Ovary (tissue), 9 donors: Measurements from ENCODE around the gene FAM177B. TPM values are rescaled to one million over a fixed set of nuclear protein-coding genes. Genes with fewer than 3 reads are reported as not detected.

ENCODE experiments used
- DNase-seq, 5 donors: peaks; one replicate each; pipeline ENCODE4 v3.0.0-alpha.2; 2019 to 2020
- H3K27ac ChIP-seq, 2 donors: fragments of 200-600 bp; one replicate each; pipeline versions ENCODE4 v1.5.1 to v1.8.0; 2019 to 2022
- H3K27me3 ChIP-seq: fragments of 200-600 bp; one replicate; pipeline ENCODE4 v1.8.0; 2022
- H3K36me3 ChIP-seq: fragments of 200-600 bp; sonication (generic); one replicate; pipeline ENCODE4 v1.5.1; 2019
- H3K4me1 ChIP-seq: one replicate; pipeline ENCODE4 v1.8.1; 2013; ENCODE audit warnings: mild to moderate bottlenecking, moderate library complexity; ENCODE audit not compliant: insufficient read depth
- H3K4me3 ChIP-seq: fragments of 200-600 bp; sonication (generic); one replicate; pipeline ENCODE4 v1.5.1; 2017
- H3K9me3 ChIP-seq, 2 donors: fragments of 200-600 bp in 1 of 2; sonication (generic) in 1 of 2; one replicate each; pipeline versions ENCODE4 v1.5.1 to v1.8.1; 2013 to 2019; ENCODE audit warnings: mild to moderate bottlenecking in 1 of 2, moderate library complexity in 1 of 2
- EP300 ChIP-seq: sonication (generic); formaldehyde crosslinking; IDR thresholded peaks from one replicate; pipeline ENCODE4 v1.6.1; 2017; ENCODE audit warnings: antibody characterized with exemption
- POLR2A ChIP-seq: fragments of 450-650 bp; IDR thresholded peaks from one replicate; pipeline ENCODE4 v1.6.1; 2017; ENCODE audit warnings: antibody characterized with exemption, mild to moderate bottlenecking, moderate library complexity
- WGBS, 3 donors: extraction: QIAGEN DNeasy Blood & Tissue Kit in 1 of 3; methylation state at CpG; one replicate each; pipeline versions ENCODE4 v1.1.5 to v1.1.7; 2013 to 2017; 5-methylcytosine and 5-hydroxymethylcytosine counted together
- intact Hi-C, 4 donors: fragments of 100-400 bp; cut with DNase I; formaldehyde crosslinking; loops; one replicate each; pipeline versions ENCODE4 v1.11.0 to v1.15.1; 2022 to 2023
- polyA plus RNA-seq, 2 donors: library from polyadenylated mRNA; stranded (reverse); fragments of 200-250 nt in 1 of 2; fragments of 350-450 nt in 1 of 2; fragmentation: Illumina TruSeq in 1 of 2; extraction: RNeasy Lipid Tissue Mini Kit (QIAGEN cat#74804) in 1 of 2; gene quantifications; one replicate each; pipeline ENCODE4 v1.2.3, GENCODE V29; 2013 to 2014
- total RNA-seq, 7 donors: library from RNA; depleted of rRNA in 2 of 7; stranded (reverse); fragments of >200 nt in 2 of 7; fragmentation: NEBNext Ultra II Directional in 3 of 7; extraction: Animal tissue kit (Norgen Biotek cat#: 25700) in 3 of 7; gene quantifications; one replicate each; pipeline versions ENCODE4 v1.1.0 to v1.2.4, GENCODE V29; 2016 to 2023
- TF ChIP-seq, protein P1 (sequence below), 3 donors: fragments of 450-650 bp in 2 of 3; fragments of 200-600 bp in 1 of 3; IDR thresholded peaks; one replicate each; pipeline versions ENCODE4 v1.5.1 to v1.8.0; 2016 to 2022; ENCODE audit warnings: antibody characterized with exemption in 3 of 3, mild to moderate bottlenecking in 1 of 3
- donor health status: DM: no; HTN: no; CAD: no; lungs with moderate emphysema.
- donor health status: DM: no; HTN: no; CAD: no.
- donor health status: Bipolar disorder and iron deficiency.
- donor health status: DM: yes; HTN: yes; CAD: no.
- donor health status: DM: no; HTN: no; CAD: no.
- donor health status: DM: yes; HTN: yes; CAD: no.

The FAM177B gene
- total and polyA plus RNA-seq, 9 donors = 0.23 to 0.55 (median 0.34) TPM; not detected in 6

GRCh38 chr1:222788402-222789156, 51.6 kb downstream of the FAM177B start:
- intact Hi-C loops = no loop called here
- 81 to 87% (median 85%) methylated on average over 3 of the region's 3 CpGs for WGBS, 3 donors
- DNase-seq = no peak

GRCh38 chr1:222790115-222790514, 53.1 kb downstream of the FAM177B start:
- Histone ChIP-seq H3K9me3 (no peaks in the 10 kb centered on the region), H3K36me3 (no peaks in the 10 kb centered on the region), H3K4me3 (no peak overlapping the region), H3K27ac (no peak overlapping the region), H3K4me1 (no peaks in the 10 kb centered on the region), H3K27me3 (no peaks in the 10 kb centered on the region)
- intact Hi-C loops = loop anchor here in 2 of 4 donors (5.0 to 10.0 kb wide), 2 partner anchors 292 to 895 kb away; no protein-coding TSS in a partner anchor
- 69 to 73% (median 70%) methylated on average over 2 of the region's 2 CpGs for WGBS, 3 donors
- TF ChIP-seq, protein P1, sequence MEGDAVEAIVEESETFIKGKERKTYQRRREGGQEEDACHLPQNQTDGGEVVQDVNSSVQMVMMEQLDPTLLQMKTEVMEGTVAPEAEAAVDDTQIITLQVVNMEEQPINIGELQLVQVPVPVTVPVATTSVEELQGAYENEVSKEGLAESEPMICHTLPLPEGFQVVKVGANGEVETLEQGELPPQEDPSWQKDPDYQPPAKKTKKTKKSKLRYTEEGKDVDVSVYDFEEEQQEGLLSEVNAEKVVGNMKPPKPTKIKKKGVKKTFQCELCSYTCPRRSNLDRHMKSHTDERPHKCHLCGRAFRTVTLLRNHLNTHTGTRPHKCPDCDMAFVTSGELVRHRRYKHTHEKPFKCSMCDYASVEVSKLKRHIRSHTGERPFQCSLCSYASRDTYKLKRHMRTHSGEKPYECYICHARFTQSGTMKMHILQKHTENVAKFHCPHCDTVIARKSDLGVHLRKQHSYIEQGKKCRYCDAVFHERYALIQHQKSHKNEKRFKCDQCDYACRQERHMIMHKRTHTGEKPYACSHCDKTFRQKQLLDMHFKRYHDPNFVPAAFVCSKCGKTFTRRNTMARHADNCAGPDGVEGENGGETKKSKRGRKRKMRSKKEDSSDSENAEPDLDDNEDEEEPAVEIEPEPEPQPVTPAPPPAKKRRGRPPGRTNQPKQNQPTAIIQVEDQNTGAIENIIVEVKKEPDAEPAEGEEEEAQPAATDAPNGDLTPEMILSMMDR (IDR thresholded peaks at IDR 0.05) = no peak
- TF ChIP-seq EP300 = no peak
- DNase-seq = no peak

More at GRCh38 chr1:222788402-222789156, 51.6 kb downstream of the FAM177B start:
- Histone ChIP-seq H3K36me3 (no peaks in the 10 kb centered on the region), H3K9me3 (no peaks in the 10 kb centered on the region), H3K4me1 (no peaks in the 10 kb centered on the region), H3K4me3 (no peak overlapping the region), H3K27me3 (no peaks in the 10 kb centered on the region), H3K27ac (no peak overlapping the region)
- no peak for TF ChIP-seq POLR2A
- TF ChIP-seq, protein P1 (IDR thresholded peaks at IDR 0.05) = no peak
- TF ChIP-seq EP300 = no peak

DNA sequence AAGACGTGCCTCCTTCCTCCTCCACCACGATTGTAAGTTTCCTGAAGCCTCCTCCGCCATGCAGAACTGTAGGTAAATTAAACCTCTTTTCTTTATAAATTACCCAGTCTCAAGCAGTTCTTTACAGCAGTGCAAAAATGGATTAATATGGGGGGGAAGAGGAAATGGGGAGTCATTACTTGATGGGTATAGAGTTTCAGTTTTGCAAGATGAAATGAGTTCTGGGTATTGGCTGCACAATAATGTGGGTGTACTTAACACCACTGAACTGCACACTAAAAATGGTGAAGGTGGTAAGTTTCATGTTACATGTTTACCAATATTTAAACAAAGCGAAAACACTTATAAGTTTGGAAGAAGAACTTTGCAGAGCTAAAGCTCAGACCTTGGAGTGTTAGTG, 53.5 kb downstream of the FAM177B start:
- Histone ChIP-seq H3K36me3 (no peaks in the 10 kb centered on the region), H3K27me3 (no peaks in the 10 kb centered on the region), H3K27ac (no peak overlapping the region), H3K4me3 (no peak overlapping the region), H3K4me1 (no peaks in the 10 kb centered on the region), H3K9me3 (no peaks in the 10 kb centered on the region)
- 81 to 85% (median 82%) methylated on average over 4 of the region's 4 CpGs for WGBS, 3 donors
- intact Hi-C loops = loop anchor here in 2 of 4 donors (5.0 to 10.0 kb wide), 2 partner anchors 292 to 894 kb away; no protein-coding TSS in a partner anchor
- DNase-seq = no peak
- TF ChIP-seq EP300 (no peak), POLR2A (no peak)

GRCh38 chr1:222791006-222791710, 54.2 kb downstream of the FAM177B start:
- intact Hi-C loops = loop anchor here in 3 of 4 donors (1.0 to 10.0 kb wide), 3 partner anchors 290 to 894 kb away; no protein-coding TSS in a partner anchor
- Histone ChIP-seq H3K9me3 (no peaks in the 10 kb centered on the region), H3K27me3 (no peaks in the 10 kb centered on the region), H3K4me3 (no peak overlapping the region), H3K36me3 (no peaks in the 10 kb centered on the region), H3K27ac (no peak overlapping the region), H3K4me1 (no peaks in the 10 kb centered on the region)
- WGBS, 3 donors = 34 to 39% (median 35%) methylated on average over 4 of the region's 4 CpGs
- TF ChIP-seq EP300 (no peak), POLR2A (no peak)
- TF ChIP-seq, protein P1 (IDR thresholded peaks at IDR 0.05) = no peak
- no peak for DNase-seq
